ENCODE results near the gene RABEP2. TPM values are rescaled to one million over a fixed set of nuclear protein-coding genes. Genes with fewer than 3 reads are reported as not detected.

Gene RABEP2
- total and polyA plus RNA-seq, 7 experiments from 2014 or later = 4.4 to 30.3 (median 25.6) TPM

DNA sequence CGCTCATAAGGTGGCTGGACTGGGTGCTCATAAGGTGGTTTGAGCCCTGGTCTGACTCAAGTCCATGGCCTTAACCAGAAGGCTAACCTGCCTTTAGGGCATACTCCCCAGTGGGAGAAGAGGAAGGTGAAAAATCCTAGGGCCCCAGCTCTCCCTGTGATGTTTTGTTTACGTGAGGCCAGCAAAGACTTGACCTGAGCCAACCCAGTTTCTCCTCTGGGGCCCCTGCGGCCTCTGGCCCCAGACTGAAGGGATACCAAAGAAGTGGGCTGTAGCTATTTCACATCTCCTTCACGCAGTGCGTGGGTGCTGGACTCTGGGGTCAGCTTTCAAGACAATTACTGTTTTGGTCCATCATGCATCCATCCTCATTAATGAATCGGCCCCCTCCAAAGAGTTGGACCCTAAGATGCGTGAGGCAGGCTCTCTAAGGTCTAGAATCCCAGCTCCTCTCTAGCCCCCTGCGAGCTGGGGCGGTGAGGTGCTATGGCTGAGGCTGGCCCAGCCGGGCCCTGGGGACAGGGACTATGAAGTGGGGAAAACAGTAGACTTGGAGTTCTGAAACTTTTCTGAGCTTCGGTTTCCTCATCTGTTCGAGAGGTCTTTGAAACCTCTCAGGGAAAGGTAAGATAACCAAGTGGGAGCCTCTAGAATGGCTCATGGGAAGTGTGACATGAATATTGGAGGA lies 59.9 kb downstream of the RABEP2 start:
- DNase-seq = no peak
- H3K4me1 Mint-ChIP-seq = peaks cover 18 to 42% (median 26%) of the 10 kb centered on the region in 7 donors
- peaks cover 0 to 13% (median 7%) of the 10 kb centered on the region in 5 donors for H3K36me3 Mint-ChIP-seq
- intact Hi-C loops (cut with micrococcal nuclease) = loop anchor here in 1 of 2 donors (10.0 kb wide), 1 partner anchor 1130 kb away; the partner anchor contains the start of genes HIRIP3 and INO80E
- H3K36me3 ChIP-seq (ENCODE audit: control insufficient read depth in 2 of 3, insufficient read depth in 3 of 3, low read length in 3 of 3) = peaks cover 0 to 38% (median 0%) of the 10 kb centered on the region in 3 experiments
- CTCF ChIA-PET = interaction anchor here (0.6 to 1.2 kb wide), 4 partner anchors 8 to 80 kb away, joined by 3 read pairs; no protein-coding TSS in a partner anchor
- no peak for ATAC-seq
- H3K9me3 Mint-ChIP-seq = no peaks in the 10 kb centered on the region
- peaks cover 7 to 11% of the 10 kb centered on the region in 2 donors for H3K4me1 ChIP-seq (ENCODE audit: control insufficient read depth in 2 of 2, insufficient read depth in 2 of 2, low read length in 2 of 2)
- H3K27me3 Mint-ChIP-seq = no peaks in the 10 kb centered on the region
- POLR2A ChIA-PET = interaction anchor here (0.5 to 4.8 kb wide), 7 partner anchors 11 to 85 kb away, joined by 3 to 79 read pairs (median 3); partner anchors contain the start of genes NFATC2IP and TUFM
- H3K27ac Mint-ChIP-seq = peak overlapping the region; percentile 47 to 99 (median 97)
- H3K27ac ChIP-seq (ENCODE audit: low read depth, low read length) = peak overlapping the region; percentile 85
- H3K9me3 ChIP-seq (ENCODE audit: control insufficient read depth in 2 of 3, low read length in 3 of 3) = no peaks in the 10 kb centered on the region
- peak overlapping the region; percentile 97 to 100 (median 99) for H3K4me3 Mint-ChIP-seq
- H3K27me3 ChIP-seq (ENCODE audit: control insufficient read depth in 2 of 2, insufficient read depth in 2 of 2, low read length in 2 of 2) = no peaks in the 10 kb centered on the region
- no peak overlapping the region for H3K4me3 ChIP-seq (ENCODE audit: low read length)

DNA sequence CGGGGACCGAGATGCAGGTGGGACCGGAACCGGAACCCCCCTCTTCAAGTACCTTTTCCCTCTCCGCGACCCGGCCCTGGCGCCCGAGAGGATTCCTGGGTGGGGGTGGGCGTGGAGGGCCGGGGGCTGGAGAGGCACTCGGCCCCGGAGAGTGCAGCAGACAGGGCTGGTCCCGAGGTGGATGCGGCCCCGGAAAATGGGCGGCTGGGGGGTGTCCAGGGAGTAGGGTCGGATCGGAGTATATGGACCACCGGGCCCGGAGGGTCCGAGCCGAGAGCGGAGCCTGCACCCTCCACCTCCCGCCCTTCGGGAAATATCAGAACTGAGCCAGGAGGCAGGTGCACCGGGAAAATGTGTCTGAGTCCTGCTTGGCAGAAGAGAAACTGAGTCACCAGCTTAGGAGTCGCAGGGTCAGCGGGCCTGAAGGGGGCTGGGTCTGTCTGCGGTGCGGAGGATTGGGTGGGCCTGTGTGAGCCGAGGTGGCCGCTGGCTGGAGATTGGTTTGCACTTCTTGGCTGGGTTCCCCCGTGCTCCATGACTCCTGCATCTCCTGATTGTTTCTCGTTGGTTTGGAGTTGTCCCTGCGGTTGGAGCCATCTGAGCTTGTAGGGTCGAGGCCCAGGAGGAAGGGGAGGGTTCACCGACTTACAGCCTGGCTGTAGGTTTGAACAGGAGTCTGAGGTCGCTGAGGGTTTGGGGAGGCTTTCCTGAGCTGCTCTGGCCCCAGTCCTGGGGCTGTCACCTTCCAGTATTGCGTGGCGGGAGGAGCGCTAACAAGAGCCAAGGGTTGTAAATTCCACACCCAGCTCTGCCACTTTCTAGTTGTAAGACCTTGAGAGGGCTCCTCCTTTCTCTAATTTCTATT lies 60.9 kb downstream of the RABEP2 start:
- POLR2A ChIA-PET = interaction anchor here (0.6 to 4.8 kb wide), 13 partner anchors 11 to 110 kb away, joined by 3 to 79 read pairs (median 3); partner anchors contain the start of genes ATXN2L, NFATC2IP and TUFM
- peaks cover 0 to 28% (median 0%) of the 10 kb centered on the region in 3 experiments for H3K36me3 ChIP-seq (ENCODE audit: control insufficient read depth in 2 of 3, insufficient read depth in 3 of 3, low read length in 3 of 3)
- intact Hi-C loops (cut with micrococcal nuclease) = loop anchor here (1.0 to 10.0 kb wide), 10 partner anchors 15 to 1131 kb away; partner anchors contain the start of genes RABEP2 (in 2 of the 2), TUFM (in 2 of the 2), ATXN2L (in 1 of the 2) and HIRIP3 (in 1 of the 2)
- H3K27me3 Mint-ChIP-seq = no peaks in the 10 kb centered on the region
- H3K9me3 ChIP-seq (ENCODE audit: control insufficient read depth in 2 of 3, low read length in 3 of 3) = no peaks in the 10 kb centered on the region
- no peaks in the 10 kb centered on the region for H3K27me3 ChIP-seq (ENCODE audit: control insufficient read depth in 2 of 2, insufficient read depth in 2 of 2, low read length in 2 of 2)
- peaks cover 7 to 11% of the 10 kb centered on the region in 2 donors for H3K4me1 ChIP-seq (ENCODE audit: control insufficient read depth in 2 of 2, insufficient read depth in 2 of 2, low read length in 2 of 2)
- H3K36me3 Mint-ChIP-seq = peaks cover 0 to 7% (median 6%) of the 10 kb centered on the region in 5 donors
- peak overlapping the region; percentile 96 for H3K4me3 ChIP-seq (ENCODE audit: low read length)
- peak overlapping the region; percentile 95 to 99 (median 97) for H3K27ac Mint-ChIP-seq
- CTCF ChIA-PET = interaction anchor here (0.6 to 1.2 kb wide), 4 partner anchors 9 to 81 kb away, joined by 3 read pairs; no protein-coding TSS in a partner anchor
- ATAC-seq = no peak
- DNase-seq = peak in 4 of 9 donors; percentile 24 to 43 (median 30)
- H3K4me3 Mint-ChIP-seq = peak overlapping the region; percentile 97 to 100 (median 99)
- peaks cover 15 to 42% (median 29%) of the 10 kb centered on the region in 7 donors for H3K4me1 Mint-ChIP-seq
- H3K27ac ChIP-seq (ENCODE audit: low read depth, low read length) = peak overlapping the region; percentile 85
- H3K9me3 Mint-ChIP-seq = no peaks in the 10 kb centered on the region

GRCh38 chr16:28859326-28859725 lies 65.7 kb downstream of the RABEP2 start:
- Histone ChIP-seq H3K27me3 (ENCODE audit: control insufficient read depth in 2 of 2, insufficient read depth in 2 of 2, low read length in 2 of 2) (no peaks in the 10 kb centered on the region), H3K36me3 (ENCODE audit: control insufficient read depth in 2 of 3, insufficient read depth in 3 of 3, low read length in 3 of 3) (peaks cover 0 to 5% (median 0%) of the 10 kb centered on the region in 3 experiments), H3K4me3 (ENCODE audit: low read length) (no peak overlapping the region), H3K27ac (ENCODE audit: low read depth, low read length) (no peak overlapping the region), H3K4me1 (ENCODE audit: control insufficient read depth in 2 of 2, insufficient read depth in 2 of 2, low read length in 2 of 2) (peaks cover 6 to 7% of the 10 kb centered on the region in 2 donors), H3K9me3 (ENCODE audit: control insufficient read depth in 2 of 3, low read length in 3 of 3) (no peaks in the 10 kb centered on the region)
- intact Hi-C loops (cut with micrococcal nuclease) = no loop called here
- H3K27ac Mint-ChIP-seq = peak overlapping the region in 3 of 9 donors; percentile 34 to 64 (median 63)
- no peak for ATAC-seq
- peaks cover 0 to 3% (median 0%) of the 10 kb centered on the region in 5 donors for H3K36me3 Mint-ChIP-seq
- H3K4me1 Mint-ChIP-seq = peaks cover 4 to 24% (median 15%) of the 10 kb centered on the region in 7 donors
- CTCF ChIA-PET = interaction anchor here (0.7 to 0.9 kb wide), 2 partner anchors 86 to 1570 kb away, joined by 3 read pairs; partner anchors contain the start of gene DCTPP1
- H3K27me3 Mint-ChIP-seq = no peaks in the 10 kb centered on the region
- DNase-seq = no peak
- POLR2A ChIA-PET = interaction anchor here (1.5 kb wide), 1 partner anchor 12 kb away, joined by 9 read pairs; the partner anchor contains the start of gene TUFM
- H3K9me3 Mint-ChIP-seq = no peaks in the 10 kb centered on the region
- H3K4me3 Mint-ChIP-seq = no peak overlapping the region

DNA sequence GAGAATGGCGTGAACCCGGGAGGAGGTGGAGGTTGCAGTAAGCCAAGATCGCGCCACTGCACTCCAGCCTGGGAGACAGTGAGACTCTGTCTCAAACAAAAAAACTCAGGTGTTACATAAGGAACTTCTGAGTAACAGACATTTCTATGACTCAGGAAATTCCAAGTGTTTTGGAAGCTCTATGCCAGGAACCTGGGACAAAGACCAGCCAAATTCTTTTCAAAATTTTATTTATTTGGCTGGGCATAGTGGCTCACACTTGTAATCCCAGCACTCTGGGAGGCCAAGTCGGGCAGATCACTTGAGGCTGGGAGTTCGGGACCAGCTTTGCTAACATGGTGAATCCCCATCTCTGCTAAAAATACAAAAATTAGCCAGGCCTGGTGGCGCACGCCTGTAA lies 66.6 kb downstream of the RABEP2 start:
- intact Hi-C loops (cut with micrococcal nuclease) = no loop called here
- Mint-ChIP-seq H3K9me3 (no peaks in the 10 kb centered on the region), H3K27ac (no peak overlapping the region)

More for the DNA sequence above, 66.6 kb downstream of the RABEP2 start:
- ChIA-PET POLR2A (interaction anchor here (0.7 to 1.5 kb wide), 2 partner anchors 11 to 65 kb away, joined by 4 to 9 read pairs; partner anchors contain the start of gene TUFM), CTCF (interaction anchor here (1.3 kb wide), 1 partner anchor 12 kb away, joined by 3 read pairs; the partner anchor contains the start of gene TUFM)
- Mint-ChIP-seq H3K4me3 (peak overlapping the region in 1 of 10 donors; percentile 16), H3K27me3 (no peaks in the 10 kb centered on the region), H3K36me3 (peaks cover 0 to 3% (median 0%) of the 10 kb centered on the region in 5 donors), H3K4me1 (peaks cover 4 to 19% (median 13%) of the 10 kb centered on the region in 7 donors)
- Histone ChIP-seq H3K4me3 (ENCODE audit: low read length) (no peak overlapping the region), H3K9me3 (ENCODE audit: control insufficient read depth in 2 of 3, low read length in 3 of 3) (no peaks in the 10 kb centered on the region), H3K27me3 (ENCODE audit: control insufficient read depth in 2 of 2, insufficient read depth in 2 of 2, low read length in 2 of 2) (no peaks in the 10 kb centered on the region), H3K4me1 (ENCODE audit: control insufficient read depth in 2 of 2, insufficient read depth in 2 of 2, low read length in 2 of 2) (peaks cover 3 to 4% of the 10 kb centered on the region in 2 donors), H3K36me3 (ENCODE audit: control insufficient read depth in 2 of 3, insufficient read depth in 3 of 3, low read length in 3 of 3) (peaks cover 0 to 4% (median 0%) of the 10 kb centered on the region in 3 experiments), H3K27ac (ENCODE audit: low read depth, low read length) (no peak overlapping the region)
- ATAC-seq (no peak), DNase-seq (peak in 1 of 9 donors; percentile 4)

Other genes with a start within 250 kb of the RABEP2 start
- gene EIF3C, start 213.8 kb downstream of the RABEP2 start, total RNA-seq = 100 to 1,000 TPM; 269 to 736 (median 377) TPM
- gene EIF3C, start 213.8 kb downstream of the RABEP2 start, polyA plus RNA-seq = 100 to 1,000 TPM; 158 to 380 TPM
- gene NPIPB9, start 173.5 kb downstream of the RABEP2 start, total RNA-seq = 1 to 10 TPM; 2.9 to 5.2 (median 4.8) TPM
- under 1 TPM; 0.18 to 0.30 TPM for gene NPIPB9, start 173.5 kb downstream of the RABEP2 start, polyA plus RNA-seq
- 100 to 1,000 TPM; 274 to 374 (median 310) TPM for gene ATXN2L, start 102.2 kb downstream of the RABEP2 start, total RNA-seq
- gene ATXN2L, start 102.2 kb downstream of the RABEP2 start, polyA plus RNA-seq = 10 to 100 TPM; 19.7 to 38.8 TPM
- 100 to 1,000 TPM in 2 of 5 experiments, 10 to 100 TPM in 3; 89.7 to 140 (median 95.2) TPM for gene TUFM, start 78.9 kb downstream of the RABEP2 start, total RNA-seq
- gene TUFM, start 78.9 kb downstream of the RABEP2 start, polyA plus RNA-seq = 100 to 1,000 TPM; 125 to 139 TPM
- gene SH2B1, start 61.4 kb downstream of the RABEP2 start, total RNA-seq = 100 to 1,000 TPM in 2 of 5 experiments, 10 to 100 TPM in 3; 66.8 to 145 (median 77.8) TPM
- 1 to 10 TPM; 1.9 to 3.1 TPM for gene SH2B1, start 61.4 kb downstream of the RABEP2 start, polyA plus RNA-seq
- gene ATP2A1, start 46.8 kb downstream of the RABEP2 start, total RNA-seq = 1 to 10 TPM in 2 of 5 experiments, under 1 TPM in 3; 0.32 to 1.6 (median 0.89) TPM
- gene ATP2A1, start 46.8 kb downstream of the RABEP2 start, polyA plus RNA-seq = not detected
- gene CD19, start 6.7 kb upstream of the RABEP2 start, total RNA-seq = 1 to 10 TPM in 1 of 5 experiments, under 1 TPM in 4; 0.22 to 3.0 (median 0.32) TPM
- under 1 TPM; 0.40 to 0.58 TPM for gene CD19, start 6.7 kb upstream of the RABEP2 start, polyA plus RNA-seq
- 100 to 1,000 TPM in 3 of 5 experiments, 10 to 100 TPM in 2; 70.9 to 117 (median 111) TPM for gene NFATC2IP, start 25.7 kb upstream of the RABEP2 start, total RNA-seq
- 10 to 100 TPM; 26.0 to 37.8 TPM for gene NFATC2IP, start 25.7 kb upstream of the RABEP2 start, polyA plus RNA-seq
- gene SPNS1, start 49.5 kb upstream of the RABEP2 start, total RNA-seq = 10 to 100 TPM; 31.1 to 47.0 (median 42.1) TPM
- gene SPNS1, start 49.5 kb upstream of the RABEP2 start, polyA plus RNA-seq = 10 to 100 TPM; 22.6 to 40.4 TPM
- gene LAT, start 59.8 kb upstream of the RABEP2 start, total RNA-seq = 100 to 1,000 TPM; 179 to 476 (median 342) TPM
- gene LAT, start 59.8 kb upstream of the RABEP2 start, polyA plus RNA-seq = 100 to 1,000 TPM; 317 to 445 TPM

All from naive thymus-derived CD4-positive, alpha-beta T cell (primary cell).